Activated CD4-positive, alpha-beta T cell treated with anti-CD3 and anti-CD28 coated beads, Interleukin-2, Interleukin-4, amounts not matched to agents 100 ng/mL and 50 ng/mL, durations not matched to agents 16 hours and 8 hours (primary cell): ENCODE results near the gene TMEM54.

Source experiments
- DNase-seq: peaks from one replicate; pipeline ENCODE4 v3.0.0-alpha.2; 2020; ENCODE audit warnings: low spot score

TMEM54 gene

GRCh38 chr1:32900956-32901822, at the start of gene TMEM54:
Gene TMEM54, minus strand, starts transcription at chr1:32901389. Its CDS starts 151 bp downstream, at chr1:32901238.
- no peak for DNase-seq

GRCh38 chr1:32949519-32949918, 48.3 kb upstream of the TMEM54 start:
- DNase-seq: no peak

GRCh38 chr1:32948905-32949304, 47.7 kb upstream of the TMEM54 start:
- no peak for DNase-seq

GRCh38 chr1:32948390-32948722, 47.2 kb upstream of the TMEM54 start:
- no peak for DNase-seq

GRCh38 chr1:32947669-32948389, 46.6 kb upstream of the TMEM54 start:
- DNase-seq: no peak

GRCh38 chr1:32946413-32946812, 45.2 kb upstream of the TMEM54 start:
- no peak for DNase-seq

GRCh38 chr1:32944180-32944579, 43.0 kb upstream of the TMEM54 start:
- DNase-seq: no peak

- DNase-seq: peak; percentile 73
These were observed 38.6 kb upstream of the TMEM54 start for GRCh38 chr1:32939655-32940371.

- DNase-seq: no peak
These were observed 35.9 kb upstream of the TMEM54 start for GRCh38 chr1:32937061-32937460.

- DNase-seq: no peak
These were observed 33.3 kb upstream of the TMEM54 start for GRCh38 chr1:32934535-32934934.

GRCh38 chr1:32933742-32934322, 32.6 kb upstream of the TMEM54 start:
- DNase-seq: no peak

- DNase-seq: no peak
These were observed 30.6 kb upstream of the TMEM54 start for GRCh38 chr1:32931760-32932159.

GRCh38 chr1:32929366-32929765, 28.2 kb upstream of the TMEM54 start:
- DNase-seq: no peak

GRCh38 chr1:32928715-32929114, 27.5 kb upstream of the TMEM54 start:
- no peak for DNase-seq

GRCh38 chr1:32928285-32928684, 27.1 kb upstream of the TMEM54 start:
- DNase-seq: no peak

- no peak for DNase-seq
These were observed 26.3 kb upstream of the TMEM54 start for GRCh38 chr1:32927441-32927840.

GRCh38 chr1:32926562-32926961, 25.4 kb upstream of the TMEM54 start:
- no peak for DNase-seq

- DNase-seq: peak; percentile 19
These were observed 24.4 kb upstream of the TMEM54 start for GRCh38 chr1:32925403-32926162.

GRCh38 chr1:32924881-32925344, 23.7 kb upstream of the TMEM54 start:
- no peak for DNase-seq

- no peak for DNase-seq
These were observed 19.6 kb upstream of the TMEM54 start for GRCh38 chr1:32920833-32921232.
